NCI-H146 treated with DMSO at 0.1 percent for 48 hours (cell line): ENCODE data around the gene THUMPD2.
"Not testable (repeated sequence)": the region's sequence is repeated elsewhere in the genome, so short reads cannot be mapped to it uniquely, and the experiment has no call there.

ENCODE experiments used
- DNase-seq: peaks from one replicate; lab custom pipeline; 2025; ENCODE audit not compliant: unreplicated experiment; lab: John Stamatoyannopoulos, UW

The THUMPD2 gene

GRCh38 chr2:39762448-39762847, 16.6 kb downstream of the THUMPD2 start:
- no peak for DNase-seq

- no peak for DNase-seq
These were observed 21.9 kb downstream of the THUMPD2 start for GRCh38 chr2:39757156-39757555.

- DNase-seq = no peak
These were observed 23.6 kb downstream of the THUMPD2 start for GRCh38 chr2:39755466-39755865.

- peak; percentile 32 for DNase-seq
These were observed 35.7 kb downstream of the THUMPD2 start for GRCh38 chr2:39743269-39743776.

GRCh38 chr2:39741871-39742270, 37.2 kb downstream of the THUMPD2 start:
- DNase-seq = no peak

- DNase-seq = no peak
These were observed 39.7 kb downstream of the THUMPD2 start for GRCh38 chr2:39739386-39739785.

GRCh38 chr2:39738936-39739335, 40.1 kb downstream of the THUMPD2 start:
- no peak for DNase-seq

- DNase-seq = no peak
These were observed 41.4 kb downstream of the THUMPD2 start for GRCh38 chr2:39737661-39738060.

- DNase-seq = no peak
These were observed 42.4 kb downstream of the THUMPD2 start for GRCh38 chr2:39736640-39737039.

- no peak for DNase-seq
These were observed 43.4 kb downstream of the THUMPD2 start for GRCh38 chr2:39735648-39736047.

- no peak for DNase-seq
These were observed 44.6 kb downstream of the THUMPD2 start for GRCh38 chr2:39734445-39734844.

GRCh38 chr2:39733070-39733674, 45.9 kb downstream of the THUMPD2 start:
- no peak for DNase-seq

- DNase-seq = no peak
These were observed 46.6 kb downstream of the THUMPD2 start for GRCh38 chr2:39732482-39732881.

- DNase-seq = no peak
These were observed 47.5 kb downstream of the THUMPD2 start for GRCh38 chr2:39731546-39731945.

GRCh38 chr2:39730685-39731302, 48.3 kb downstream of the THUMPD2 start:
- peak; percentile 33 for DNase-seq

- no peak for DNase-seq
These were observed 48.8 kb downstream of the THUMPD2 start for GRCh38 chr2:39730276-39730675.

GRCh38 chr2:39728941-39729351, 50.1 kb downstream of the THUMPD2 start:
- DNase-seq = peak; percentile 52

- not testable (repeated sequence) for DNase-seq
These were observed 51.0 kb downstream of the THUMPD2 start for GRCh38 chr2:39728085-39728484.

GRCh38 chr2:39725401-39725800, 53.7 kb downstream of the THUMPD2 start:
- DNase-seq = no peak

- no peak for DNase-seq
These were observed 54.3 kb downstream of the THUMPD2 start for GRCh38 chr2:39724828-39725144.

GRCh38 chr2:39723946-39724827, 54.9 kb downstream of the THUMPD2 start:
- no peak for DNase-seq

- no peak for DNase-seq
These were observed 55.6 kb downstream of the THUMPD2 start for GRCh38 chr2:39723497-39723896.
